Measurements from ENCODE around the gene ORMDL1. TPM values are rescaled to one million over a fixed set of nuclear protein-coding genes. Genes with fewer than 3 reads are reported as not detected.
A peak's percentile ranks its signal among the peaks of the same experiment; 100 is the strongest.
"Not testable (repeated sequence)": the region's sequence is repeated elsewhere in the genome, so short reads cannot be mapped to it uniquely, and the experiment has no call there.

The ORMDL1 gene
- total RNA-seq, 1 experiment from 2014 or later, result 38.4 TPM

DNA sequence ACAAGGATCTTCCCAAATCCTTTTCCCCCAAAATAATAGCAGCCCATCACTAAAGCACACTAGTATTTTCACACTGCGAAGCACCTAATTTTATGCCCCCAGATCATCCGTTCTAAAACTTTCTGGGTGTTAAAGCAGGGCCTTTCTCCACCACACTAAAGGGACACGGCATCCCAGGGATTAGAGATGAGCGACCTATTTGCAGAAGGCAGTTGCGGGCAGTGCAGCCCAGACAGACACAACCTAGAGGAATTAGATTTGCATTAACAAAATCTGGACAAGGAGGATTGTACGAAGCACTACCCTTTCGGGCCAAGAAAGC, 21.9 kb downstream of the ORMDL1 start:
- H3K9me3 Mint-ChIP-seq, result no peaks in the 10 kb centered on the region
- POLR2A ChIA-PET, result interaction anchor here (1.1 to 1.3 kb wide), 5 partner anchors 10 to 557 kb away, joined by 3 to 15 read pairs (median 4); partner anchors contain the start of genes ANKAR, HIBCH, ORMDL1 and PMS1
- CTCF ChIA-PET, result interaction anchor here (0.8 to 2.4 kb wide), 21 partner anchors 9 to 558 kb away, joined by 3 to 15 read pairs (median 4); partner anchors contain the start of genes ANKAR, ASNSD1, HIBCH and ORMDL1
- ATAC-seq, result no peak
- DNase-seq (ENCODE audit: low spot score), result no peak
- TF ChIP-seq ATF2 (CRISPR knock-in tag; IDR thresholded peaks at IDR 0.05; ENCODE audit: borderline replicate concordance, low read depth) (no peak), CREB1 (CRISPR knock-in tag; IDR thresholded peaks at IDR 0.05) (no peak), OVOL2 (CRISPR knock-in tag; IDR thresholded peaks at IDR 0.05; ENCODE audit: borderline replicate concordance) (no peak), GTF2I (CRISPR knock-in tag; conservative IDR thresholded peaks at IDR 0.05) (no peak), SMAD4 (CRISPR knock-in tag; IDR thresholded peaks at IDR 0.05) (no peak), GABPB1 (CRISPR knock-in tag; IDR thresholded peaks at IDR 0.05) (no peak), FOXJ3 (CRISPR knock-in tag; IDR thresholded peaks at IDR 0.05; ENCODE audit: borderline replicate concordance) (no peak), GRHL2 (CRISPR knock-in tag; IDR thresholded peaks at IDR 0.05; ENCODE audit: insufficient replicate concordance, severe bottlenecking) (no peak), FOXP1 (CRISPR knock-in tag; IDR thresholded peaks at IDR 0.05; ENCODE audit: borderline replicate concordance) (no peak), ATF6 (CRISPR knock-in tag; IDR thresholded peaks at IDR 0.05) (no peak), NFYB (CRISPR knock-in tag; conservative IDR thresholded peaks at IDR 0.05; ENCODE audit: low read depth) (no peak)
- TF ChIP-seq, protein P1, sequence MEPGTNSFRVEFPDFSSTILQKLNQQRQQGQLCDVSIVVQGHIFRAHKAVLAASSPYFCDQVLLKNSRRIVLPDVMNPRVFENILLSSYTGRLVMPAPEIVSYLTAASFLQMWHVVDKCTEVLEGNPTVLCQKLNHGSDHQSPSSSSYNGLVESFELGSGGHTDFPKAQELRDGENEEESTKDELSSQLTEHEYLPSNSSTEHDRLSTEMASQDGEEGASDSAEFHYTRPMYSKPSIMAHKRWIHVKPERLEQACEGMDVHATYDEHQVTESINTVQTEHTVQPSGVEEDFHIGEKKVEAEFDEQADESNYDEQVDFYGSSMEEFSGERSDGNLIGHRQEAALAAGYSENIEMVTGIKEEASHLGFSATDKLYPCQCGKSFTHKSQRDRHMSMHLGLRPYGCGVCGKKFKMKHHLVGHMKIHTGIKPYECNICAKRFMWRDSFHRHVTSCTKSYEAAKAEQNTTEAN (CRISPR knock-in tag; IDR thresholded peaks at IDR 0.05), result no peak
- TF ChIP-seq, protein P2, sequence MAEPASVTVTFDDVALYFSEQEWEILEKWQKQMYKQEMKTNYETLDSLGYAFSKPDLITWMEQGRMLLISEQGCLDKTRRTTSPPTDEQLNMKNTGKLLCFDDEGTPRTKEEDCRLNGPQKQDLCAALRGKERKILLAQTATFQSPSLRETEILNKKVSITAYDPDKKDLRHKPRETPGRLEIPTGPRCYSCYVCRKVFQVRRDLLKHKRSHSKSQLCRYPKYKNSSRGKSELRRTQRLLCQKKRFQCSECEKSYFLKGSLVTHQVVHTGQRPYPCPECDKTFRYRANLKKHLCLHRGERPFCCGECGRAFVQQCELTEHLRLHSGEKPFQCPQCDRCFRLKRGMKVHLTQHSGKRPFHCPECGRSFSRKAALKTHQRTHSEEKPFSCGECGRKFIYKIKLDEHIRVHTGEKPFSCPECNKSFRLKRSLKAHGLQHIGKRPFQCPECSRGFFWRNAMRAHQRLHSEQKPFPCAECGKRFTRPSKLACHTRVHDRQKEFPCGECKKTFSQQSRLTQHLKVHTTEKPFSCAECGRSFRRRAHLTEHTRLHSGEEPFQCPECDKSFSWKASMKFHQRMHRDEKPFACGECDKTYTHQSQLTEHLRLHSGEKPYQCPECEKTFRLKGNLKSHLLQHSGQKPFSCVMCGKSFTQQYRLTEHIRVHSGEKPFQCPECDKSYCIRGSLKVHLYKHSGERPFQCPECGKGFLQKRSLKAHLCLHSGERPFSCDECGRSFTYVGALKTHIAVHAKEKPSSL (CRISPR knock-in tag; conservative IDR thresholded peaks at IDR 0.05), result no peak
- TF ChIP-seq, protein P3, sequence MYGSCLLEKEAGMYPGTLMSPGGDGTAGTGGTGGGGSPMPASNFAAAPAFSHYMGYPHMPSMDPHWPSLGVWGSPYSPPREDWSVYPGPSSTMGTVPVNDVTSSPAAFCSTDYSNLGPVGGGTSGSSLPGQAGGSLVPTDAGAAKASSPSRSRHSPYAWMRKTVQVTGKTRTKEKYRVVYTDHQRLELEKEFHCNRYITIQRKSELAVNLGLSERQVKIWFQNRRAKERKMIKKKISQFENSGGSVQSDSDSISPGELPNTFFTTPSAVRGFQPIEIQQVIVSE (CRISPR knock-in tag; IDR thresholded peaks at IDR 0.05; ENCODE audit: borderline replicate concordance), result no peak
- H3K4me1 Mint-ChIP-seq, result peaks cover 3% of the 10 kb centered on the region; the same call in 1 of the 2 replicates
- peaks cover 11% of the 10 kb centered on the region for H3K36me3 Mint-ChIP-seq
- no peaks in the 10 kb centered on the region for H3K27me3 Mint-ChIP-seq (ENCODE audit: low read depth)
- peak overlapping the region; percentile 96 for H3K27ac Mint-ChIP-seq
- H3K4me3 Mint-ChIP-seq, result peak overlapping the region; percentile 89

- H3K27me3 Mint-ChIP-seq (ENCODE audit: low read depth); POLR2A ChIA-PET; CTCF ChIA-PET; H3K4me3 Mint-ChIP-seq; H3K27ac Mint-ChIP-seq; H3K9me3 Mint-ChIP-seq; H3K36me3 Mint-ChIP-seq; ATAC-seq; H3K4me1 Mint-ChIP-seq; DNase-seq (ENCODE audit: low spot score): not testable (repeated sequence)
These were observed 24.0 kb downstream of the ORMDL1 start for GRCh38 chr2:189760154-189760553.

All from WTC11 (cell line).